Stimulated activated CD4-positive, alpha-beta T cell treated with anti-CD3 and anti-CD28 coated beads, Interleukin-15, amount 100 ng/mL, for 1 hour (primary cell): Measurements from ENCODE around the gene PALLD.
"Not testable (repeated sequence)": the region's sequence is repeated elsewhere in the genome, so short reads cannot be mapped to it uniquely, and the experiment has no call there.

ENCODE experiments used
- DNase-seq, 2 donors: peaks; one replicate each; pipeline ENCODE4 v3.0.0-alpha.2; 2020; ENCODE audit warnings: low read depth in 1 of 2, low spot score in 1 of 2

Gene PALLD

DNA sequence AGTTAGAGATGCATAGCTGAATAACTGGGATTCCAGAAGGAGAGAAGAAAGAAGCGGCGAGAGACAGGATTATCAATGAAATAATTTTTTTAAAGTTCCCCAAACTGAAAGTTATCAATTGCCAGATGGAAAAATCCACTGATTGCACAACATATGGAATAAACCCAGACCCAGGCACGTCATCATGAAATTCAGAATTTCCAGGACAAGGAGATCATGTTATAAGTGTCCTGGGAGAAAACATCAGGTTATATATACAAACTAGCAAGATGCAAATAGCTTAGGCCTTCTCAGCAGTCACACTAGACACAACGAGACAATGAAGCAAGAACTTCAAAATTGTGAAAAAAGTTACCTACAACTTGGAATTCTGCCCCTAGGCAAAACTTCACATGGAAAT lies 200.0 kb downstream of the PALLD start:
- DNase-seq: no peak

GRCh38 chr4:168699224-168699878 lies 202.5 kb downstream of the PALLD start:
- no peak for DNase-seq

- no peak for DNase-seq
These were observed 204.2 kb downstream of the PALLD start for GRCh38 chr4:168701061-168701460.

GRCh38 chr4:168702581-168703087 lies 205.8 kb downstream of the PALLD start:
- DNase-seq: not testable (repeated sequence)

GRCh38 chr4:168705121-168705520 lies 208.3 kb downstream of the PALLD start:
- DNase-seq: no peak

- DNase-seq: no peak
These were observed 210.4 kb downstream of the PALLD start for GRCh38 chr4:168707205-168707604.

GRCh38 chr4:168708108-168708507 lies 211.3 kb downstream of the PALLD start:
- no peak for DNase-seq

GRCh38 chr4:168710353-168710946 lies 213.6 kb downstream of the PALLD start:
- no peak for DNase-seq

- no peak for DNase-seq
These were observed 214.6 kb downstream of the PALLD start for GRCh38 chr4:168711197-168712140.

DNA sequence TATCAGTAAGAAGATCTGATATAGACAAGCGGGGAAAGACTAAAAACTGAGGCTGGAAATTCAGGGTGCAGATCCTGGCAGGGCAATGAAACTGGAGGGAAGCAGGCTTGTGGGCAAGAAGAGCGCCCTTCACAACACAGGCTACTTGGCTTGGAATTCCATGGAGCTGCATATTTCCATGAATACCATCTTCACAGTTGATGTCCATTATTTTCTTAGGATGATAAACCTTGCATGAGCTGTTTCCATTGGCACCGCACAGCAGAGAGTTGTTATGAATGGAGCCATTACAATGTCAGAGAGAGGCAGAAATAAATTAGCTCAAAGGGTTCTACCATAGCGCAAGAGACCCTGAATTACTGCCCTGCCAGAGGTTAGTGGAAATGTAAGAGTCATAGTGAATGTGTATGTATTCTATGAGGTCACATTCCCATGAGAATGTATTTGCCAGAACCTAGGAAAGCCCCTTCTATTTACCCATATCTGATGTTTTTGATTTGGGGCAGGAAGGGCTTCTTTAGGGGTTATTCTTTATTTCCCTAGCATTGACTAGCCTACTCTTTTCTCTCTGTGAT lies 215.6 kb downstream of the PALLD start:
- no peak for DNase-seq

GRCh38 chr4:168713253-168713652 lies 216.4 kb downstream of the PALLD start:
- DNase-seq: no peak

- no peak for DNase-seq
These were observed 219.0 kb downstream of the PALLD start for GRCh38 chr4:168715896-168716295.

GRCh38 chr4:168716406-168717129 lies 219.7 kb downstream of the PALLD start:
- DNase-seq: no peak

DNA sequence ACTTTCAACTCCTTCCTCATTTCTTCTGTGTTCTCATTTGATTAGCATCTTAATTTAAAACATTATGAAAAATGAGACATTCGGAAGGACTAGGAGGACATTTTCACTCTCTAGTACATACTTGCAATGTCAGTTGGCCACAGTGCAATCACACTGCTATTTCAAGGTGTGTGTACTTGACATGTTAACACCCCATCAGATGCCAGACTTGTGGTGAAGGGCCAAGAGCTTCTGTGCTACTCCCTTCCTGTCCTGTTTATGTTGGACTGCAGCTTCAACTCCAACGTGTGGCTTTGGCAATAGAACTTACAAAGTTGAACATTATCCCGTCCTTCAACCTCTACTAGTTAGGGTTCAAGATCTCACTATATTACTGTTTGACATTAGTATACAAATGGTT lies 221.0 kb downstream of the PALLD start:
- no peak for DNase-seq

DNA sequence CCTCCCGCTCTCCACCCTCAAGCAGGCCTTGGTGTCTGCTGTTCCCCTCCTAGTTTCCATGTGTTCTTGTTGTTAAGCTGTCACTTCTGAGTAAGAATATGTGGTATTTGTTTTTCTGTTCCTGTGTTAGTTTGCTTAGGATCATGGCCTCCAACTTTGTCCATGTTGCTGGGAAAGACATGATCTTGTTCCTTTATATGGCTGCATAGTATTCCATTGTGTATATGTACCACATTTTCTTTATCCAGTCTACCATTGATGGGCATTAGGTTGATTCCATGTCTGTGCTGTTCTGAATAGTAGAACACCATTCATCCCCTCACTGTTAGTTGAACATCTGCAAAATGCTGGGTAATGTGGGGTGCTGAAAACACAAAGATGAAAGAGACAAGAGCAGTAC lies 222.9 kb downstream of the PALLD start:
- DNase-seq: no peak

GRCh38 chr4:168720396-168720900 lies 223.6 kb downstream of the PALLD start:
- DNase-seq: no peak

- no peak for DNase-seq
These were observed 225.5 kb downstream of the PALLD start for GRCh38 chr4:168722391-168722790.

GRCh38 chr4:168723020-168723419 lies 226.2 kb downstream of the PALLD start:
- DNase-seq: no peak

DNA sequence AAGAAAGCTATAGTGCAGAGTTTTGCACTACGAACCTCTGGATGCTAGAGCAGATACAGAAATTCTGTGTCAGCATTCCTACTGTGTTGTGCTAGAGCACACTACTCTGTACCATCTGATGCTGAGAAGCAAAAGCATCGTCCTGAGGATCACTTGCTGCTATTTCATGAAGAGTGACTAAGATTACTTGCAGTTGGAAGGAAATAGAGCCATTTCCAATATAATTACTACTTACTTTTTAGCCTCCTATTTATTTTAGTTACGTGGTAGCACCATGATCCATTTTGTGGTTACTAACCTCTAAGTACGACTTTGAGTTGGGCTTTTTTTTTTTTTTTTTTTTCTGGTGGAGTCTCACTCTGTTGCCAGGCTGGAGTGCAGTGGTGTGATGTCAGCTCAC lies 226.7 kb downstream of the PALLD start:
- no peak for DNase-seq

- no peak for DNase-seq
These were observed 227.4 kb downstream of the PALLD start for GRCh38 chr4:168724243-168724642.
